HepG2 (cell line): ENCODE measurements around the gene CST3. TPM values are rescaled to one million over a fixed set of nuclear protein-coding genes. Genes with fewer than 3 reads are reported as not detected.

Source experiments
- CHCHD3 ChIP-seq: sonication (generic); formaldehyde crosslinking; IDR thresholded peaks from 2 replicates; pipeline ENCODE4 v1.8.0; 2022; ENCODE audit warnings: mild to moderate bottlenecking, missing genetic modification reagents, moderate library complexity
- DNMT1 ChIP-seq: sonication (generic); formaldehyde crosslinking; IDR thresholded peaks from 2 replicates; pipeline ENCODE4 v1.5.1; 2020; ENCODE audit warnings: mild to moderate bottlenecking, missing genetic modification reagents
- FOXA3 ChIP-seq: IDR thresholded peaks from 2 replicates; pipeline ENCODE4 v1.6.1; 2016; ENCODE audit warnings: missing genetic modification reagents, missing compliant biosample characterization
- MIER3 ChIP-seq: IDR thresholded peaks from 2 replicates; pipeline ENCODE4 v1.6.1; 2016; ENCODE audit warnings: missing compliant biosample characterization, borderline replicate concordance
- NCOR1 ChIP-seq: fragments of 200-600 bp; sonication (generic); IDR thresholded peaks from 2 replicates; pipeline ENCODE4 v1.7.0; 2017; ENCODE audit warnings: antibody characterized with exemption, low read length, borderline replicate concordance
- RCOR2 ChIP-seq: IDR thresholded peaks from 2 replicates; pipeline ENCODE4 v1.6.1; 2016; ENCODE audit warnings: missing biosample characterization, missing genetic modification reagents
- SNRNP70 ChIP-seq: fragments of 200-400 bp; formaldehyde crosslinking; IDR thresholded peaks from 2 replicates; pipeline ENCODE4 v1.6.1; 2017; ENCODE audit warnings: mild to moderate bottlenecking, low read depth, low read length, moderate library complexity
- SP1 ChIP-seq, 2 experiments: fragments of 450-650 bp in 1 of 2; sonication (generic) in 1 of 2; formaldehyde crosslinking in 1 of 2; IDR thresholded peaks; 2 replicates each; pipeline versions ENCODE4 v1.4.0 to v1.6.1; 2016 to 2020; ENCODE audit warnings: missing genetic modification reagents in 1 of 2
- STAG1 ChIP-seq: sonication (generic); formaldehyde crosslinking; IDR thresholded peaks from 2 replicates; pipeline ENCODE4 v1.4.0; 2020; ENCODE audit warnings: missing genetic modification reagents
- THYN1 ChIP-seq: sonication (generic); formaldehyde crosslinking; IDR thresholded peaks from 2 replicates; pipeline ENCODE4 v1.8.1; 2023; ENCODE audit warnings: low read depth, mild to moderate bottlenecking, moderate library complexity, missing genetic modification reagents, borderline replicate concordance
- TOPORS ChIP-seq: sonication (generic); formaldehyde crosslinking; IDR thresholded peaks from 2 replicates; pipeline ENCODE4 v1.8.0; 2023; ENCODE audit warnings: mild to moderate bottlenecking, missing genetic modification reagents
- ZC3H13 ChIP-seq: sonication (generic); formaldehyde crosslinking; IDR thresholded peaks from 2 replicates; pipeline ENCODE4 v1.8.1; 2023; ENCODE audit warnings: mild to moderate bottlenecking, missing genetic modification reagents, moderate library complexity
- ZC3H4 ChIP-seq: sonication (generic); formaldehyde crosslinking; IDR thresholded peaks from 2 replicates; pipeline ENCODE4 v1.4.0; 2020; ENCODE audit warnings: missing genetic modification reagents, borderline replicate concordance
- ZFP36L1 ChIP-seq: sonication (generic); formaldehyde crosslinking; IDR thresholded peaks from 2 replicates; pipeline ENCODE4 v1.8.0; 2022; ENCODE audit warnings: mild to moderate bottlenecking, missing genetic modification reagents, moderate library complexity
- ZNF576 ChIP-seq: sonication (generic); formaldehyde crosslinking; IDR thresholded peaks from 2 replicates; pipeline ENCODE4 v1.4.0; 2020; ENCODE audit warnings: mild to moderate bottlenecking, missing genetic modification reagents
- ZNF747 ChIP-seq: sonication (generic); formaldehyde crosslinking; IDR thresholded peaks from 2 replicates; pipeline ENCODE4 v1.8.1; 2023; ENCODE audit warnings: missing genetic modification reagents, mild to moderate bottlenecking, borderline replicate concordance
- ZNF749 ChIP-seq: sonication (generic); formaldehyde crosslinking; IDR thresholded peaks from 2 replicates; pipeline ENCODE4 v1.8.0; 2022; ENCODE audit warnings: mild to moderate bottlenecking, missing genetic modification reagents, moderate library complexity, borderline replicate concordance
- ZNF816 ChIP-seq: sonication (generic); formaldehyde crosslinking; IDR thresholded peaks from 2 replicates; pipeline ENCODE4 v1.8.0; 2022; ENCODE audit warnings: missing genetic modification reagents, mild to moderate bottlenecking, borderline replicate concordance
- polyA plus RNA-seq, 8 experiments: library from polyadenylated mRNA; depleted of rRNA in 3 of 8; stranded (reverse) in 7 of 8; unstranded in 1 of 8; fragments of >200 nt; fragmentation: Illumina TruSeq in 4 of 8; extraction: Trizol in 4 of 8; gene quantifications; 2 replicates each; pipeline versions ENCODE4 v1.2.1 to v1.2.3, GENCODE V29; 2011 to 2016; ENCODE audit warnings: low read depth in 4 of 8, missing spikeins in 1 of 8, mixed read lengths in 1 of 8; ENCODE audit not compliant: insufficient read depth in 1 of 8
- total RNA-seq, 5 experiments: library from RNA; depleted of rRNA; stranded (reverse); fragments of >200 nt; fragmentation: Illumina TruSeq; extraction: Trizol; gene quantifications; 2 replicates each; pipeline ENCODE4 v1.2.3, GENCODE V29; 2016; ENCODE audit warnings: low read depth in 1 of 5
- TF ChIP-seq, protein P1 (sequence below): sonication (generic); formaldehyde crosslinking; IDR thresholded peaks from 2 replicates; pipeline ENCODE4 v1.4.0; 2020; ENCODE audit warnings: missing genetic modification reagents
- TF ChIP-seq, protein P2 (sequence below): sonication (generic); formaldehyde crosslinking; IDR thresholded peaks from 2 replicates; pipeline ENCODE4 v1.4.0; 2020; ENCODE audit warnings: missing genetic modification reagents, borderline replicate concordance
- TF ChIP-seq, protein P3 (sequence below): sonication (generic); formaldehyde crosslinking; IDR thresholded peaks from 2 replicates; pipeline ENCODE4 v1.8.0; 2023; ENCODE audit warnings: mild to moderate bottlenecking, missing genetic modification reagents

Gene CST3
- total and polyA plus RNA-seq, 2 of the 13 experiments (the other 11 are each of a cell fraction or from before 2014, with no cell fraction given), result 690 to 1,005 TPM

DNA sequence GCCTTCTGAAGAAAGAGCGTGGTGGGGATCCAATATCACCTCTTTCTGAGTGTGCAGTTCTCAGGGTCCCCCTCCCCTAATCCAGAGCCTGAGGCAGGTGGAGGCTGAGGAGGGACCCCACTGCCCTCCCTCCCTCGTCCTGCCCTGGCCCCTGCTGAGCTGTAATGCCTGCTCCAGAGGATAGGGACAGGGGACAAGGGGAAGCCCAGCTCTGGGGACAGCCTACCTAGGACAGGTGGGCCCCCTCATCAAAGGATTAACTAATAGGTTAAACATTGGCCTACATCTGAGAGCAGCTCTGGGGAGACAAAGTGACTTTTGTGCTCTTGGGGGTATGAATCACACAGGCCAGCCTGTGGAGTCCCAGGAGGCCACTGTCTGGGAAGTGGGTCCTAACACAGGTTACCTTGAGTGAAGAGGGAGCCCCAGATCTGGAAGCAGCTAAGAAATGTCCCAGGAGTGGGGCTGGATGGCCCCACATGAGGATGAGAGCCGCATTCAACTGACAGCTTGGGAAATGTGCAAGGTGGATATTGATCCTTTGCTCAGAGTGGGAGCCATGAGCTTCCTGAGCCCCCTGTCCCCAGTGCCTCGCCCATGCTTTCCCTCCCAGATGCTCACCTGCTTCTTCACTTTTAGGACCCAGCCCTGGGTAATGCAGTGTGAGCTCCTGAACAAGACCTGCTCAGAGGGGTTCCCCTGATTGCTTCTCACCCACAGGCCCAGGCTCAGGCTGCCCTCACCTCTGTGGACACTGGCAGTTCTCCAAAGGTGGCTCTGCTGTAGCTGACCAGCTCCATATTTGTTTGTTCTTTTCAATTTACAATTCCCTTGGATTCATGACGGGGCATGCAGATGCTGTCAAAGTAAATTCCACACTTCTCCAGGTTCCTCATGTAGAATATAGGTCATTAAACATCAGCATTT is 51.7 kb downstream of the CST3 start (continued):
- TF ChIP-seq, protein P1, sequence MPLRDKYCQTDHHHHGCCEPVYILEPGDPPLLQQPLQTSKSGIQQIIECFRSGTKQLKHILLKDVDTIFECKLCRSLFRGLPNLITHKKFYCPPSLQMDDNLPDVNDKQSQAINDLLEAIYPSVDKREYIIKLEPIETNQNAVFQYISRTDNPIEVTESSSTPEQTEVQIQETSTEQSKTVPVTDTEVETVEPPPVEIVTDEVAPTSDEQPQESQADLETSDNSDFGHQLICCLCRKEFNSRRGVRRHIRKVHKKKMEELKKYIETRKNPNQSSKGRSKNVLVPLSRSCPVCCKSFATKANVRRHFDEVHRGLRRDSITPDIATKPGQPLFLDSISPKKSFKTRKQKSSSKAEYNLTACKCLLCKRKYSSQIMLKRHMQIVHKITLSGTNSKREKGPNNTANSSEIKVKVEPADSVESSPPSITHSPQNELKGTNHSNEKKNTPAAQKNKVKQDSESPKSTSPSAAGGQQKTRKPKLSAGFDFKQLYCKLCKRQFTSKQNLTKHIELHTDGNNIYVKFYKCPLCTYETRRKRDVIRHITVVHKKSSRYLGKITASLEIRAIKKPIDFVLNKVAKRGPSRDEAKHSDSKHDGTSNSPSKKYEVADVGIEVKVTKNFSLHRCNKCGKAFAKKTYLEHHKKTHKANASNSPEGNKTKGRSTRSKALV (CRISPR knock-in tag), result 0 out of 2 replicates have a peak, but pooled peaks have one; percentile 15
- TF ChIP-seq NCOR1, result peak; percentile 18; the same call in 1 of the 2 replicates
- TF ChIP-seq ZNF576 (CRISPR knock-in tag), result no peak
- no peak; the same call in 1 of the 2 replicates for TF ChIP-seq ZNF747 (CRISPR knock-in tag)
- no peak for TF ChIP-seq SNRNP70
- TF ChIP-seq TOPORS (CRISPR knock-in tag), result no peak
- no peak for TF ChIP-seq SP1 (IDR thresholded peaks at IDR 0.05)
- peak; percentile 37; the same call in 1 of the 2 replicates for TF ChIP-seq SP1 (CRISPR knock-in tag; IDR thresholded peaks at IDR 0.05)
- TF ChIP-seq CHCHD3 (CRISPR knock-in tag), result 0 out of 2 replicates have a peak, but pooled peaks have one; percentile 8
- TF ChIP-seq ZNF749 (CRISPR knock-in tag), result 0 out of 2 replicates have a peak, but pooled peaks have one; percentile 60
- TF ChIP-seq, protein P2, sequence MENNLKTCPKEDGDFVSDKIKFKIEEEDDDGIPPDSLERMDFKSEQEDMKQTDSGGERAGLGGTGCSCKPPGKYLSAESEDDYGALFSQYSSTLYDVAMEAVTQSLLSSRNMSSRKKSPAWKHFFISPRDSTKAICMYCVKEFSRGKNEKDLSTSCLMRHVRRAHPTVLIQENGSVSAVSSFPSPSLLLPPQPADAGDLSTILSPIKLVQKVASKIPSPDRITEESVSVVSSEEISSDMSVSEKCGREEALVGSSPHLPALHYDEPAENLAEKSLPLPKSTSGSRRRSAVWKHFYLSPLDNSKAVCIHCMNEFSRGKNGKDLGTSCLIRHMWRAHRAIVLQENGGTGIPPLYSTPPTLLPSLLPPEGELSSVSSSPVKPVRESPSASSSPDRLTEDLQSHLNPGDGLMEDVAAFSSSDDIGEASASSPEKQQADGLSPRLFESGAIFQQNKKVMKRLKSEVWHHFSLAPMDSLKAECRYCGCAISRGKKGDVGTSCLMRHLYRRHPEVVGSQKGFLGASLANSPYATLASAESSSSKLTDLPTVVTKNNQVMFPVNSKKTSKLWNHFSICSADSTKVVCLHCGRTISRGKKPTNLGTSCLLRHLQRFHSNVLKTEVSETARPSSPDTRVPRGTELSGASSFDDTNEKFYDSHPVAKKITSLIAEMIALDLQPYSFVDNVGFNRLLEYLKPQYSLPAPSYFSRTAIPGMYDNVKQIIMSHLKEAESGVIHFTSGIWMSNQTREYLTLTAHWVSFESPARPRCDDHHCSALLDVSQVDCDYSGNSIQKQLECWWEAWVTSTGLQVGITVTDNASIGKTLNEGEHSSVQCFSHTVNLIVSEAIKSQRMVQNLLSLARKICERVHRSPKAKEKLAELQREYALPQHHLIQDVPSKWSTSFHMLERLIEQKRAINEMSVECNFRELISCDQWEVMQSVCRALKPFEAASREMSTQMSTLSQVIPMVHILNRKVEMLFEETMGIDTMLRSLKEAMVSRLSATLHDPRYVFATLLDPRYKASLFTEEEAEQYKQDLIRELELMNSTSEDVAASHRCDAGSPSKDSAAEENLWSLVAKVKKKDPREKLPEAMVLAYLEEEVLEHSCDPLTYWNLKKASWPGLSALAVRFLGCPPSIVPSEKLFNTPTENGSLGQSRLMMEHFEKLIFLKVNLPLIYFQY, result 0 out of 2 replicates have a peak, but pooled peaks have one; percentile 71
- TF ChIP-seq MIER3, result peak; percentile 73; the same call in 1 of the 2 replicates
- TF ChIP-seq RCOR2, result peak; percentile 62; the same call in 1 of the 2 replicates
- TF ChIP-seq STAG1 (CRISPR knock-in tag), result no peak
- 0 out of 2 replicates have a peak, but pooled peaks have one; percentile 46 for TF ChIP-seq ZFP36L1 (CRISPR knock-in tag)
- TF ChIP-seq THYN1, result no peak
- peak; percentile 80 for TF ChIP-seq FOXA3
- TF ChIP-seq, protein P3, sequence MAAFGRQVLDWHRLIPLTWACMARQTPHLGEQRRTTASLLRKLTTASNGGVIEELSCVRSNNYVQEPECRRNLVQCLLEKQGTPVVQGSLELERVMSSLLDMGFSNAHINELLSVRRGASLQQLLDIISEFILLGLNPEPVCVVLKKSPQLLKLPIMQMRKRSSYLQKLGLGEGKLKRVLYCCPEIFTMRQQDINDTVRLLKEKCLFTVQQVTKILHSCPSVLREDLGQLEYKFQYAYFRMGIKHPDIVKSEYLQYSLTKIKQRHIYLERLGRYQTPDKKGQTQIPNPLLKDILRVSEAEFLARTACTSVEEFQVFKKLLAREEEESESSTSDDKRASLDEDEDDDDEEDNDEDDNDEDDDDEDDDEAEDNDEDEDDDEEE (CRISPR knock-in tag), result peak; percentile 49; the same call in 1 of the 2 replicates
- no peak for TF ChIP-seq DNMT1 (CRISPR knock-in tag)
- TF ChIP-seq ZNF816 (CRISPR knock-in tag), result peak; percentile 31; the same call in 1 of the 2 replicates
- TF ChIP-seq ZC3H13 (CRISPR knock-in tag), result no peak
- TF ChIP-seq ZC3H4, result peak; percentile 51; the same call in 1 of the 2 replicates
